ENCODE data around the gene PRR15L.
A peak's percentile ranks its signal among the peaks of the same experiment; 100 is the strongest.
"Not testable (repeated sequence)": the region's sequence is repeated elsewhere in the genome, so short reads cannot be mapped to it uniquely, and the experiment has no call there.

PRR15L gene

DNA sequence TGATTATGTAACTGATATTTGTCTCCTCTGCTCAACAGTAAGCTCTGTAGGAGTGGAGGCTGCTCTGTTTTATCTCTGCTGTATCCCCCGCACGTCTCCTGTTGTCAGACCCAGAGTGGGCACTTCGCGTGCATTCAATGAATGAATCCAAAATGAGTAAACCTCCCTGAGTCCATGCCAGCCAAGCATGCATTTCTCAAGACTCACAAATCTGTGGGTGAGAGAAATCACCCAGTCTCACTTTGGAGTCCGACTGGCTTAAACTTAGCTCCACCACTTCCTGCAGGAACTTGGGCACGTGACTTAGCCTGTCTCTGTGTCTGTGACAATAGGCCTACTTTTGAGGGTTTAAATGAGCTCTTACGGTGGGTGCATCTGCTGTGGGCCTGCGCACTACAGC lies 12.6 kb downstream of the PRR15L start:
- H3K4me3 ChIP-seq (ENCODE audit: low read length) = no peak overlapping the region
- DNase-seq (ENCODE audit: low read depth) = no peak
- TF ChIP-seq, protein P1, sequence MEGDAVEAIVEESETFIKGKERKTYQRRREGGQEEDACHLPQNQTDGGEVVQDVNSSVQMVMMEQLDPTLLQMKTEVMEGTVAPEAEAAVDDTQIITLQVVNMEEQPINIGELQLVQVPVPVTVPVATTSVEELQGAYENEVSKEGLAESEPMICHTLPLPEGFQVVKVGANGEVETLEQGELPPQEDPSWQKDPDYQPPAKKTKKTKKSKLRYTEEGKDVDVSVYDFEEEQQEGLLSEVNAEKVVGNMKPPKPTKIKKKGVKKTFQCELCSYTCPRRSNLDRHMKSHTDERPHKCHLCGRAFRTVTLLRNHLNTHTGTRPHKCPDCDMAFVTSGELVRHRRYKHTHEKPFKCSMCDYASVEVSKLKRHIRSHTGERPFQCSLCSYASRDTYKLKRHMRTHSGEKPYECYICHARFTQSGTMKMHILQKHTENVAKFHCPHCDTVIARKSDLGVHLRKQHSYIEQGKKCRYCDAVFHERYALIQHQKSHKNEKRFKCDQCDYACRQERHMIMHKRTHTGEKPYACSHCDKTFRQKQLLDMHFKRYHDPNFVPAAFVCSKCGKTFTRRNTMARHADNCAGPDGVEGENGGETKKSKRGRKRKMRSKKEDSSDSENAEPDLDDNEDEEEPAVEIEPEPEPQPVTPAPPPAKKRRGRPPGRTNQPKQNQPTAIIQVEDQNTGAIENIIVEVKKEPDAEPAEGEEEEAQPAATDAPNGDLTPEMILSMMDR (conservative IDR thresholded peaks at IDR 0.05; ENCODE audit: low read depth, low read length) = no peak

DNA sequence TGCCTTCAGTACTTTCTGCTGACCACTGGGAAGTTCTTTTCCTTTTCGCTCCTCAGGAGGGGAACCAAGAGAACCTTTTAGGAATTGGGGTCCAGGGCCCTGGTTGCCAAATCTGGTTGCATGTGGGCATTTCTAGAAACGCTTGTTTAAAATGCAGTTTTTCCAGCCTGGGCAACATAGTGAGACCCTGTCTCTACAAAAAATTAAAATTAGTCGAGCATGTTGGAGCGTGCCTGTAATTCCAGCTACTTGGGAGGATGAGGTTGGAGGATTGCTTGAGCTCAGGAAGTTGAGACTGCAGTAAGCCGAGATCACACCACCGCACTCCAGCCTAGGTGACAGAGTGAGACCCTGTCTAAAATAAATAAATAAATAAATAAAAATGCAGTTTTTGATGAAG lies 15.1 kb downstream of the PRR15L start:
- TF ChIP-seq, protein P1 (conservative IDR thresholded peaks at IDR 0.05; ENCODE audit: low read depth, low read length) = no peak
- no peak for DNase-seq (ENCODE audit: low read depth)
- H3K4me3 ChIP-seq (ENCODE audit: low read length) = peak overlapping the region; percentile 83

DNA sequence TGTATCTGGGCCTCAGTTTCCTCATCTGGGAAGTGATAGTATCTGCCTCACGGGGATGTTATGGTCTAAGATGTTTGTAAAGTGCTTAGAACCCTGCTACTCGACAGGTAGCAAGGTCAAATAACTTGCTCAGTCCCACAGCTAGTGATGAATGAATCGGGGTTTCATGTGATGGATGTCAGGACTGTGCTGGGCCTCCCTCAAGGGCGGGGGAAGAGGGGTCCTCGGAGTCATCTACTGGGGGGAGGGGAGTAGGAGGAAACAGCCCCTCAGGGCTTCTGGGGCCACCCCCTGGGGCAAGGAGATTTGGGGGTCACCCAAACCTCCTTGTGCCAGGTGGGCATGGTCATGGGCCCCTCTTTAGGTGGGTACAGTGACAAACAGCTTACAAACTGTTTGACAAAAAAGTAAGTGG lies 15.6 kb downstream of the PRR15L start:
- TF ChIP-seq, protein P1 (conservative IDR thresholded peaks at IDR 0.05; ENCODE audit: low read depth, low read length) = no peak
- no peak for DNase-seq (ENCODE audit: low read depth)
- peak overlapping the region; percentile 83 for H3K4me3 ChIP-seq (ENCODE audit: low read length)

DNA sequence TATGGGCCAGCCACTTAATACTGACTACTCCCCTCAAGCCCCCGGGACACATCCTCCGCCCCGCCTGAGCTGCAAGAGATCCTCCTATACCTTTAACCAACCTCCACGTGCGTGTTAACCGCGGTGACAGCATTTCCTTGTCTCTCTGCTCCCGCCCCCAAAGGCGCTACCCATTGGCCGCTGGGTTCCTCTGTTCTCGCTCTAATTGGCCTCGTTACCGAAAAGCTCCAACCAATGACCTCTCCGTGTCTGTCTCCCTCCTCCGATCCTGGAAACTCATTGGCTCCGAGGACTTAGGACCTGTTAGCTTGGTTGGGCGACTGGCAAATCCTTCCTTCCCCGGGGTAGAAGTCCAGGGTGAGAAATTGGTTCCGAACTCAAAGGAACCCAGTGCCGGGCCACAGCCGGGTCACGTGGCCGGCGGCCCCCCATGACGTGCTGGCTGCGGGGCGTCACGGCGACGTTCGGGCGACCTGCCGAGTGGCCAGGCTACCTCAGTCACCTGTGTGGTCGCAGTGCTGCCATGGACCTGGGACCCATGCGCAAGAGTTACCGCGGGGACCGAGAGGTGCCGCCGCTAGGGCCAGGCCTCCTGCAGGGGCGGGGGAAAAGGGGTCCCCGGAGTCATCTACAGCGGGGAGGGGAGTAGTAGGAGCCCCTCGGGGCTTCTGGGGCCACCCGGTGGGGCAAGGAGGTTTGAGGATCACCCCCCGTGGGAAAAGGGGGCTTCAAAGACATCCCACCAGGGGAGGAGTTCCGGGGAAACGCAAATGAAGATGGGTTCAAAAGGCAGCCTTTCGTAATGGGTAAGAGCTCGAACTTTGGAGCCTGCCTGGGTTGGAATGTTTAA lies 16.2 kb downstream of the PRR15L start, which contains the start of gene PNPO:
TSS of gene PNPO (plus strand) at position 326 of the 850 bp plus-strand sequence. CDS start at position 431, 105 bp downstream.
- DNase-seq (ENCODE audit: low read depth) = peak; percentile 92
- H3K4me3 ChIP-seq (ENCODE audit: low read length) = peak within 1 kb of the TSS; percentile 83
- TF ChIP-seq, protein P1 (conservative IDR thresholded peaks at IDR 0.05; ENCODE audit: low read depth, low read length) = no peak

DNA sequence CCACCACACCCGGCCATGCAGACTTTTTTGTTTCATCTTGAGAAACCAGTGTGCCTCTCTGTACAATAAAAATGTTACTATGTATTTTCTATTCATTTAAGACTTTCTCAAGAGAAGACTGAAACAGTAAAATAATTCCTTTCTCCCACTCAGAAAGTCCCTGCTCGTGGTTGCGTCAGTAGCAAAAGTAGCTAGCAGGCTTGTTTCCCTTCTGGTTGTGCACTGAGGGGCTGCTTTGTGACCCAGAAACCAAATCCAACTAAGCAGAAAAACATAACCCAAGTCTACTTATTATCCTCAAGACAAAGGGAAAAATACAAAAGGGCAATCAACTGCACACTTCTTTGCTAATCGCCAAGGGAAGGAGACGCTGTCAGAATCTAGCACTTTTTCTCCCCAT lies 19.7 kb downstream of the PRR15L start:
- TF ChIP-seq, protein P1 (conservative IDR thresholded peaks at IDR 0.05; ENCODE audit: low read depth, low read length) = no peak
- DNase-seq (ENCODE audit: low read depth) = no peak

GRCh38 chr17:47935961-47936360 lies 21.7 kb downstream of the PRR15L start:
- DNase-seq (ENCODE audit: low read depth) = peak; percentile 65
- no peak overlapping the region for H3K4me3 ChIP-seq (ENCODE audit: low read length)
- TF ChIP-seq, protein P1 (conservative IDR thresholded peaks at IDR 0.05; ENCODE audit: low read depth, low read length) = no peak

More for the DNA sequence above, 19.7 kb downstream of the PRR15L start:
- H3K4me3 ChIP-seq (ENCODE audit: low read length) = no peak overlapping the region

- not testable (repeated sequence) for H3K4me3 ChIP-seq (ENCODE audit: low read length); DNase-seq (ENCODE audit: low read depth)
These were observed 22.2 kb downstream of the PRR15L start for GRCh38 chr17:47935468-47935867.

Data from retinal pigment epithelial cell (primary cell).